Activated CD8-positive, alpha-beta T cell treated with anti-CD3 and anti-CD28 coated beads for 36 hours (primary cell): ENCODE results near the gene PPDPF. TPM values are rescaled to one million over a fixed set of nuclear protein-coding genes. Genes with fewer than 3 reads are reported as not detected.

Experiments used
- ATAC-seq: fragments of 200-7000 bp; cut with Tn5 transposase; one replicate; pipeline ENCODE4 v1.10.0; 2021; ENCODE audit warnings: mild to moderate bottlenecking, moderate library complexity
- CTCF ChIA-PET: fragments of 350-600 bp; sonication (Branson Sonifier 250); formaldehyde crosslinking; loops from one replicate; lab custom pipeline; 2021; ENCODE audit warnings: antibody characterized with exemption; lab: Charles Lee
- POLR2A ChIA-PET: fragments of 350-600 bp; sonication (Branson Sonifier 250); formaldehyde crosslinking; loops from one replicate; lab custom pipeline; 2021; ENCODE audit warnings: antibody characterized with exemption; lab: Charles Lee
- DNase-seq: peaks from one replicate; pipeline ENCODE4 v3.0.0-alpha.2; 2020
- H3K27ac Mint-ChIP-seq: one replicate; pipeline ENCODE4 v1.8.0; 2021; ENCODE audit warnings: mild to moderate bottlenecking, mixed read lengths
- H3K27me3 Mint-ChIP-seq: one replicate; pipeline ENCODE4 v1.8.0; 2021; ENCODE audit warnings: mixed read lengths
- H3K36me3 Mint-ChIP-seq: one replicate; pipeline ENCODE4 v1.8.0; 2021; ENCODE audit warnings: low read depth, mixed read lengths
- H3K4me1 Mint-ChIP-seq: one replicate; pipeline ENCODE4 v1.8.0; 2021; ENCODE audit warnings: low read depth, mixed read lengths
- H3K4me3 Mint-ChIP-seq: one replicate; pipeline ENCODE4 v1.8.0; 2021; ENCODE audit warnings: mild to moderate bottlenecking, moderate library complexity, mixed read lengths
- H3K9me3 Mint-ChIP-seq: one replicate; pipeline ENCODE4 v1.8.0; 2021; ENCODE audit warnings: mixed read lengths
- intact Hi-C: fragments of 100-400 bp; cut with micrococcal nuclease; formaldehyde crosslinking; loops from one replicate; pipeline ENCODE4 v1.10.0; 2022
- total RNA-seq, 2 experiments: library from RNA; stranded (reverse); gene quantifications; one replicate each; pipeline ENCODE4 v1.2.3, GENCODE V29; 2021
- TF ChIP-seq, protein P1 (sequence below): fragments of 200-600 bp; IDR thresholded peaks from one replicate; pipeline ENCODE4 v1.8.0; 2022; ENCODE audit warnings: antibody characterized with exemption, mild to moderate bottlenecking

The PPDPF gene
- total RNA-seq, 2 experiments from 2014 or later, result 193 to 226 TPM

DNA sequence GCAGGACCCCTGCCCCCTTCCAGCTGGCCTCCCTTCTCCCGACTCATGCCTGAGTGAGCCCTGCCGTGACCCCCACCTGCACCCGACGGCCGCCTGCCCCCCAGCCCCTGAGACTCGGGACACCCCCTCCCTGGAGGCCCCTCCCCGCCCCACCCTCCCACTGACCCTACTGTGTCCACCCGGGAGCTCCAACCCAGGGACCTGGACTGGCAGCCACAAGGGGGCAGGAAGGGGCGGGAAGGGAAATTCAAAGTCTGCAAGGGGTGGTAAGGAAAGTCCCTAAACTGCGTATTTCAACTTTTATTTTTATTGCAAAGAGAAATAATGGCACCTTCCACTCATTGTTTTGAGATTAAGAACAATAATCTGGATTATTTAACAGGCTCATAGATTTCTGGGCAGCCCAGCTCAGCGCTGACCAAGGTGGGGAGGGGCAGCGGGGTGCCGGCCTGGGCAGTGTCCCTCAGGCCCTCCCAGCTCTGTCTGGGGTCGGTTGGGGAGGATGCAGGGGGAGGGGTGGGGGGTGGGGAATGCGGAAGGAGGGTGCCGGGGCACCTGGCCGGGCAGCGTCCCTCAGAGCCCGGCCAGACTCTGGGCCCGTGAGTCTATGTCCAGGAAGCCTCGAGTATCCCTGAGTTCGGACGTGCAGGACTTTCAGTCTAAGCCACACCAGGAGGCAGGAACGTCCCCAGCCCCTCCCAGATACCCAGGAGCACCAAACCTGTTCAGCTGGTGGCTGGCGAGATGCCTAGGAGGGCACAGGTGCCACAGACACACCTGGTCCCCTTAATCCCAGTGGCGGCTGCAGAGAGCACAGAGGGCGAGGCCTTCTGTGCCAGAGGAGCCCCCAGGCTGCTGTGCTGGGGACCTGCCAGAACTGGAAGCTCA lies 17.9 kb downstream of the PPDPF start:
- POLR2A ChIA-PET, result interaction anchor here (0.6 to 4.9 kb wide), 9 partner anchors 9 to 197 kb away, joined by 3 to 48 read pairs (median 3); no protein-coding TSS in a partner anchor
- Mint-ChIP-seq H3K9me3 (no peaks in the 10 kb centered on the region), H3K4me3 (peak overlapping the region; percentile 44), H3K4me1 (peaks cover 17% of the 10 kb centered on the region), H3K27me3 (no peaks in the 10 kb centered on the region), H3K27ac (peak overlapping the region; percentile 88), H3K36me3 (no peaks in the 10 kb centered on the region)
- ATAC-seq, result peak; percentile 1
- DNase-seq, result peak; percentile 61
- TF ChIP-seq, protein P1, sequence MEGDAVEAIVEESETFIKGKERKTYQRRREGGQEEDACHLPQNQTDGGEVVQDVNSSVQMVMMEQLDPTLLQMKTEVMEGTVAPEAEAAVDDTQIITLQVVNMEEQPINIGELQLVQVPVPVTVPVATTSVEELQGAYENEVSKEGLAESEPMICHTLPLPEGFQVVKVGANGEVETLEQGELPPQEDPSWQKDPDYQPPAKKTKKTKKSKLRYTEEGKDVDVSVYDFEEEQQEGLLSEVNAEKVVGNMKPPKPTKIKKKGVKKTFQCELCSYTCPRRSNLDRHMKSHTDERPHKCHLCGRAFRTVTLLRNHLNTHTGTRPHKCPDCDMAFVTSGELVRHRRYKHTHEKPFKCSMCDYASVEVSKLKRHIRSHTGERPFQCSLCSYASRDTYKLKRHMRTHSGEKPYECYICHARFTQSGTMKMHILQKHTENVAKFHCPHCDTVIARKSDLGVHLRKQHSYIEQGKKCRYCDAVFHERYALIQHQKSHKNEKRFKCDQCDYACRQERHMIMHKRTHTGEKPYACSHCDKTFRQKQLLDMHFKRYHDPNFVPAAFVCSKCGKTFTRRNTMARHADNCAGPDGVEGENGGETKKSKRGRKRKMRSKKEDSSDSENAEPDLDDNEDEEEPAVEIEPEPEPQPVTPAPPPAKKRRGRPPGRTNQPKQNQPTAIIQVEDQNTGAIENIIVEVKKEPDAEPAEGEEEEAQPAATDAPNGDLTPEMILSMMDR, result peak; percentile 56
- intact Hi-C loops, result no loop called here
- CTCF ChIA-PET, result interaction anchor here (0.5 to 3.5 kb wide), 43 partner anchors 9 to 531 kb away, joined by 3 to 20 read pairs (median 5); partner anchors contain the start of genes ARFRP1, FNDC11, LIME1 and PPDPF

DNA sequence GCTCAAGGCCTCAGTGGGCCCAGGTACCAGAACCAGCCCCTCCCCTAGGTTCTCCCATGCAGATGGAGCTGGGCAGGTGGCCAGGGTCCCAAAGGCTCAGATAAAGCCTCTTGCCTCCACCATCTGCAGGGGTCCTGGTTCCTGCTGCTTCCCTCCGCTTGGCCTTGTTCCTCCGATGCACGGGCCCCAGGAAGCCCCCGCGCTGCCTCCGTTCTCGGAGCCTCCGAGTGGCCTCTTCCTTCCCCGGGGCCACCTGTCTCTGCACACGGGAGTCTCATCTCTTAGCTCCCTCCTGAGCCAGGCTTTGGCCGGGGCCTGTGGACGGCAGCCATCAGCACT lies 18.5 kb downstream of the PPDPF start:
- POLR2A ChIA-PET, result interaction anchor here (0.9 to 1.2 kb wide), 3 partner anchors 12 to 29 kb away, joined by 3 to 4 read pairs (median 3); no protein-coding TSS in a partner anchor
- CTCF ChIA-PET, result interaction anchor here (0.7 to 3.5 kb wide), 12 partner anchors 18 to 500 kb away, joined by 3 to 20 read pairs (median 4); partner anchors contain the start of genes LIME1 and RTEL1
- no peak for DNase-seq
- Mint-ChIP-seq H3K4me1 (peaks cover 17% of the 10 kb centered on the region), H3K4me3 (no peak overlapping the region), H3K27ac (no peak overlapping the region), H3K27me3 (no peaks in the 10 kb centered on the region), H3K9me3 (no peaks in the 10 kb centered on the region), H3K36me3 (no peaks in the 10 kb centered on the region)
- TF ChIP-seq, protein P1, result no peak
- no peak for ATAC-seq
- intact Hi-C loops, result no loop called here

DNA sequence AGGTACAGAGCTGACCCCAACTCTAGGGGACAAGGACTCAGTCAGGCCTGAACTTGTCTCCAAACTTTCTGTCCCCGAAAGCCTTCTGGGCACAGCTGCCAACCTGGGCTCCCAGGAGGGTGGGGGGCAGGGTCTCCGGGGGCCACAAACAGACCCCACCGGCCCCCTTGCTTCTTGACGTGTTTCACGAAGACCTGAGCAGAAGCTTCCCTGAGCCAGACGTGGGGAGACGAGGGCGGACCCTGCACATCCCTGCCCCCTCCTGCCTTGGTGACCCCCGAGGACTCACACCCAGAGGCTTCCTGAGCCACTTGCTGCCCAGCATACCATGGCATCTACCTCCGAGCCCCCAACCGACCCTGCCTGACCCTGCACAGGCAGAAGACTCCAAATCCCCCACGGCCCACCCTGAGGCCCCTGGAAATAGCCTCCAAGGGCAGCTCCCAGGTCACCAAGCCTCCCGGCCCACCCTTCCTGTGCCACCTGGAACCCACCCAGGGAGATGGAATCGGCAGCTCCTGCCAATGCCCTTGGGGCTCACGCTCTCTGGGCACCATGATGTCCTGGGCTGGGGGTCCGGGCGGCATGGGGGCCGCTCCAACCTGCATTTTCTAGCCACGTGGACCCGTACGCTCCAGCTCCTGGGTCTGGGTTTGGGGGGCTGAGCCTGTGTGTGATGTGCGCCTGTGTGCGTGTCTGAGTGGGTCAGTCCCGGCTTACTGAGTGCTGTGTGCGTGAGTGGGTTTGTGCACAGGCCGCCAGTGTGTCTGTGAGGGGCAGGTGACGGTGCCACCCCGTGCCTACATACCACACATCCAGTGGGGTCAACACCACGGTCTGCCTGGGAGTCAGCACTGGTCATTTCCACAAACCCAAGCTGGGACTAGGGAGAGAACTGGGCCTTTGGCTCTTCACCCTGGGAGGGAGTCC lies 19.1 kb downstream of the PPDPF start:
- Mint-ChIP-seq H3K9me3 (no peaks in the 10 kb centered on the region), H3K27me3 (no peaks in the 10 kb centered on the region), H3K4me1 (peaks cover 17% of the 10 kb centered on the region), H3K36me3 (no peaks in the 10 kb centered on the region), H3K4me3 (no peak overlapping the region), H3K27ac (no peak overlapping the region)
- ChIA-PET CTCF (interaction anchor here (0.7 to 3.5 kb wide), 8 partner anchors 28 to 499 kb away, joined by 3 to 20 read pairs (median 3); no protein-coding TSS in a partner anchor), POLR2A (interaction anchor here (0.9 to 1.2 kb wide), 3 partner anchors 11 to 28 kb away, joined by 3 to 4 read pairs (median 3); no protein-coding TSS in a partner anchor)
- TF ChIP-seq, protein P1, result no peak
- DNase-seq, result no peak
- intact Hi-C loops, result no loop called here
- ATAC-seq, result no peak

DNA sequence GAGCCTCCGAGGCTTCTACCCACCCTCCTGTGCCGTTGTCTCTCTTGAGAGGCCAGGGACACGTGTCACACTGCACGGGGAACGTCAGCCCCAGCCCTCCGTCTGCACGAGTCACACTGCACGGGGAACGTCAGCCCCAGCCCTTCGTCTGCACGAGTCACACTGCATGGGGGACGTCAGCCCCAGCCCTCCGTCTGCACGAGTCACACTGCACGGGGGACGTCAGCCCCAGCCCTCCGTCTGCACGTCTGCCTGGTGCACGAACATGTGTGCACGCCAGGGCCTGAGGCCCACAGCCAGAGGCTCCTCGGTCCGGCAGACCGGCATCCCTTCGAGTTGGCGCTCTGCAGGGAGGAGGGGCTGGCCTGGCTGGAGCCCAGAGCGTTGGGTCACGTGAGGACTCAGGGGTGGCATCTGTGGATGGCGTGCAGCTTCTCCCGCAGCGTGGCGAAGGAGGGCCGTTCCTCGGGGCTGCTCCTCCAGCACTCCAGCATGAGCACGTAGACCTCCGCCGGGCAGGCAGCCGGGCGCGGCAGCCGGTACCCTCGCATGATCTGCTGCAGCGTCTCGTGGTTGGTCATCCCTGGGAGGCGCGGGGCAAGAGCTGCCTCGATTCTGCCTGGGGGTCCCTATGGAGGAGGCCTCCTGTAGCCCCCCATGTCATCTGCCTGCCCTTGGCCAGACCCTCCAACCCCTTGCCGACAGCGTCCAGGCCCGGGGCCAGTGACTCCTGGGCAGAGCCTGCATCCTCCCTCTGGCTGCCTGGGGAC lies 20.0 kb downstream of the PPDPF start:
- peaks cover 17% of the 10 kb centered on the region for H3K4me1 Mint-ChIP-seq
- no peaks in the 10 kb centered on the region for H3K27me3 Mint-ChIP-seq
- ChIA-PET POLR2A (no interaction called here), CTCF (interaction anchor here (1.4 kb wide), 1 partner anchor 37 kb away, joined by 3 read pairs; no protein-coding TSS in a partner anchor)
- H3K4me3 Mint-ChIP-seq, result no peak overlapping the region
- H3K27ac Mint-ChIP-seq, result no peak overlapping the region
- no peaks in the 10 kb centered on the region for H3K9me3 Mint-ChIP-seq
- no peak for DNase-seq
- intact Hi-C loops, result no loop called here
- H3K36me3 Mint-ChIP-seq, result no peaks in the 10 kb centered on the region
- TF ChIP-seq, protein P1, result no peak
- no peak for ATAC-seq
